AG04450 (cell line): ENCODE measurements around the gene ENTPD8. TPM values are rescaled to one million over a fixed set of nuclear protein-coding genes. Genes with fewer than 3 reads are reported as not detected.

Experiments
- CTCF ChIA-PET: fragments of 300-600, 350-600 bp; formaldehyde crosslinking; extraction: SDS; loops from one replicate; lab custom pipeline; 2022; ENCODE audit warnings: antibody characterized with exemption, inconsistent platforms; lab: Charles Lee
- POLR2A ChIA-PET: fragments of 350-600 bp; formaldehyde crosslinking; extraction: SDS; loops from one replicate; lab custom pipeline; 2021; ENCODE audit warnings: antibody characterized with exemption, inconsistent platforms; lab: Yijun Ruan, JAX
- DNase-seq: peaks from one replicate; pipeline ENCODE4 v3.0.0-alpha.2; 2011; ENCODE audit warnings: low read depth, low spot score
- H3K27ac ChIP-seq: one replicate; pipeline ENCODE4 v1.5.1; 2012; ENCODE audit warnings: low read depth, low read length, control low read depth
- H3K27me3 ChIP-seq: one replicate; pipeline ENCODE4 v1.6.0; 2012; ENCODE audit warnings: low read length; ENCODE audit not compliant: control insufficient read depth, insufficient read depth
- H3K4me3 ChIP-seq: 2 replicates; pipeline ENCODE4 v1.5.1; 2011; ENCODE audit warnings: mild to moderate bottlenecking, low read depth, low read length, control low read depth
- H3K9me3 ChIP-seq: 2 replicates; pipeline ENCODE4 v1.5.1; 2012; ENCODE audit warnings: low read length; ENCODE audit not compliant: control insufficient read depth, insufficient read depth
- polyA plus RNA-seq: library from polyadenylated mRNA; depleted of rRNA; stranded (reverse); fragments of >200 nt; gene quantifications from 2 replicates; pipeline ENCODE4 v1.2.3, GENCODE V29; 2011
- TF ChIP-seq, protein P1 (sequence below): IDR thresholded peaks from 2 replicates; pipeline ENCODE4 v1.5.1; 2011; ENCODE audit warnings: low read depth, low read length, control low read depth, inconsistent platforms

The ENTPD8 gene
- polyA plus RNA-seq, 1 experiment, result not detected

DNA sequence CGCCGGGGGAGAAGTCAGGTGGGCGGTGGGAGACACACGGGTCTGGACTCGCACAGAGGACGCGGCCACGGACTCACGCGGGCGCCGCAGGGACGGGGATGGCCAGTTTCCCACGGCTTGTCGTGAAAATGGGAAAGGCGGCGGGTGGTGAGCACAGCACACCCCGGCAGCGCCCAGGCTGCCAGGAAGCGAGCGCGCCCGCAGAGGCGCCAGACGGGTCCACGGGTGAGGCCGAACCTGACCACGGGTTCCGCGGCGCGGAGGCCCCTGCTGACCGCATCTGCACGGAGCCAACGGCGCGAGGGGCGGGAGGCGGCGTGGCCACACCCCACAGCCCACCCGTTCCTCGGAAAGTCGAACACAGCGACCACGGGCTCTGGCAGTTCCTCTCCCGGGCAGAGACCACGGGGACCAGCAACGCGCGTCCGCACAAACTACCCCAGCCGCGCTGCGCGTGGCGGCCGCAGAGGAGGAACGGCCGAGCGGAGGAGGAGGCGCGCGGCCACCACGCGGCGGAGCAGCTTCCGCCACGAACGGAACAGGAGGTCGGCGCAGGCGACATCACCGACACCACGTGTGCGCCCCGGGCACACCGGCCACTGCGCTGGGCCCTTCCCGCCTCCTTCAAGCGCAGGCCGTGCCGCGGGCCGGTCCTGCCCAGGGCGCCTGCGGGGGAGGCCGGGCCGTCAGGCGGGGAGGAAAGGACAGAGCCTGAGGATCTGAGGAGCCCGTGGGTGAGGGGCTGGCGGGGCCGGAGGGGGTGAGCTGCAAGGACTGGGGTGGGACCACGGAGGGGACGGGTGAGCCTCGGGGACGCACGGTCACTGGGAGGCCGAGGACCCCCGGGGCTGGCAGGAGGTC lies 23.8 kb downstream of the ENTPD8 start:
- TF ChIP-seq, protein P1, sequence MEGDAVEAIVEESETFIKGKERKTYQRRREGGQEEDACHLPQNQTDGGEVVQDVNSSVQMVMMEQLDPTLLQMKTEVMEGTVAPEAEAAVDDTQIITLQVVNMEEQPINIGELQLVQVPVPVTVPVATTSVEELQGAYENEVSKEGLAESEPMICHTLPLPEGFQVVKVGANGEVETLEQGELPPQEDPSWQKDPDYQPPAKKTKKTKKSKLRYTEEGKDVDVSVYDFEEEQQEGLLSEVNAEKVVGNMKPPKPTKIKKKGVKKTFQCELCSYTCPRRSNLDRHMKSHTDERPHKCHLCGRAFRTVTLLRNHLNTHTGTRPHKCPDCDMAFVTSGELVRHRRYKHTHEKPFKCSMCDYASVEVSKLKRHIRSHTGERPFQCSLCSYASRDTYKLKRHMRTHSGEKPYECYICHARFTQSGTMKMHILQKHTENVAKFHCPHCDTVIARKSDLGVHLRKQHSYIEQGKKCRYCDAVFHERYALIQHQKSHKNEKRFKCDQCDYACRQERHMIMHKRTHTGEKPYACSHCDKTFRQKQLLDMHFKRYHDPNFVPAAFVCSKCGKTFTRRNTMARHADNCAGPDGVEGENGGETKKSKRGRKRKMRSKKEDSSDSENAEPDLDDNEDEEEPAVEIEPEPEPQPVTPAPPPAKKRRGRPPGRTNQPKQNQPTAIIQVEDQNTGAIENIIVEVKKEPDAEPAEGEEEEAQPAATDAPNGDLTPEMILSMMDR, result no peak
- ChIA-PET POLR2A (no interaction called here), CTCF (no interaction called here)
- Histone ChIP-seq H3K27me3 (no peaks in the 10 kb centered on the region), H3K9me3 (no peaks in the 10 kb centered on the region; the same call in 1 of the 2 replicates), H3K4me3 (peak overlapping the region; percentile 40), H3K27ac (no peak overlapping the region)
- DNase-seq, result no peak

GRCh38 chr9:137416563-137417151 lies 24.5 kb downstream of the ENTPD8 start:
- no peak for DNase-seq
- POLR2A ChIA-PET, result no interaction called here
- Histone ChIP-seq H3K27me3 (no peaks in the 10 kb centered on the region), H3K4me3 (no peak overlapping the region), H3K9me3 (no peaks in the 10 kb centered on the region; the same call in 1 of the 2 replicates), H3K27ac (no peak overlapping the region)
- TF ChIP-seq, protein P1, result no peak
- CTCF ChIA-PET, result no interaction called here

- Histone ChIP-seq H3K27me3 (no peaks in the 10 kb centered on the region), H3K27ac (no peak overlapping the region), H3K4me3 (no peak overlapping the region), H3K9me3 (no peaks in the 10 kb centered on the region; the same call in 1 of the 2 replicates)
- ChIA-PET CTCF (no interaction called here), POLR2A (no interaction called here)
- TF ChIP-seq, protein P1, result no peak
- DNase-seq, result no peak
These were observed 25.1 kb downstream of the ENTPD8 start for GRCh38 chr9:137416006-137416562.

DNA sequence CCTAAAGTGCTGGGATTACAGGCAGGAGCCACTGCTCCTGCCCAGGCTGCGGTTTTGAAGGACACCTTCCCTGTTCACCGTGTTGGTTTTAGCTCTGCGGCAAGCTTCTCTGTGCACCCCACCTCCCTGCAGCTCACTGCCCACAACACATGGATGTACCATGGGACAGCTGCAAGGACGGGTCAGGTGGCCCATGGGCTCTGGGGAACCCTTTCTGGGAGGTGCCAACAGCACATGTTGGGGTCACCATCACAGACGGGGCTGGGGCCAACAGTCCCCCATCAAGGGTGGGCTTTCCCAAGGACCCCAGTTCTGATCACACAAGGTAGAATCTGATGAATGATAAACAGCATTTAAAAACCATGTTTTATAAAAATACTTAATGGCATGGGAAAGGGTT lies 25.7 kb downstream of the ENTPD8 start:
- Histone ChIP-seq H3K27me3 (no peaks in the 10 kb centered on the region), H3K27ac (no peak overlapping the region), H3K9me3 (no peaks in the 10 kb centered on the region; the same call in 1 of the 2 replicates), H3K4me3 (no peak overlapping the region)
- CTCF ChIA-PET, result no interaction called here
- TF ChIP-seq, protein P1, result no peak
- DNase-seq, result no peak
- POLR2A ChIA-PET, result no interaction called here

DNA sequence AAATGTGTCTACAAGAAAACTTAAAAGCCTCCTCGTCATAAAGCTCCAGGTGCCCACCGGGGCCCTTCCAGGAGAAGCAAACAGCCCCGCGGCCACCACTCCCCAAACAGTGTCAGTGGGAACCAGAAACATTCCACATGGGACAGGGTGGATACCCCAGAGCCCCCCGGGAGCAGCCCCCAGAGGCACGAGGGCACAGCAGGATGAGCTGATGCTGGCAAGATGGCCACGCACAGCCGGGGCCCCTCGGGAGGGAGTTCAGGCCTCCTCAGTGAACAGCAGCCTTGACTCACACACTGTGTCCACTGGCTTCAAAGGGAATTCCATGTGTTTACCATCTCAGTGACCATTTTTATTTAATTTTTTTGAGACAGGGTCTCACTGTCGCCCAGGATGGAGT lies 28.7 kb downstream of the ENTPD8 start:
- ChIA-PET POLR2A (interaction anchor here (1.3 kb wide), 1 partner anchor 11 kb away, joined by 3 read pairs; the partner anchor contains the start of genes EXD3 and NOXA1), CTCF (interaction anchor here (0.8 to 2.5 kb wide), 3 partner anchors 10 to 126 kb away, joined by 4 to 7 read pairs (median 6); partner anchors contain the start of genes EXD3, NOXA1 and NRARP)
- Histone ChIP-seq H3K9me3 (no peaks in the 10 kb centered on the region; the same call in 1 of the 2 replicates), H3K27me3 (no peaks in the 10 kb centered on the region), H3K4me3 (no peak overlapping the region), H3K27ac (peak overlapping the region; percentile 47)
- no peak for DNase-seq
- TF ChIP-seq, protein P1, result no peak
